HG02973 (cell line): ENCODE results near the gene CCDC9.
"Not testable (repeated sequence)": the region's sequence is repeated elsewhere in the genome, so short reads cannot be mapped to it uniquely, and the experiment has no call there.

Source experiments
- ATAC-seq: cut with Tn5 transposase; IDR thresholded peaks from one replicate; pipeline ENCODE4 v1.9.1; 2021; ENCODE audit warnings: moderate library complexity; ENCODE audit not compliant: unreplicated experiment

The CCDC9 gene

GRCh38 chr19:47231215-47232054 is 24.9 kb upstream of the CCDC9 start:
- ATAC-seq: no peak

GRCh38 chr19:47232422-47233211 is 23.7 kb upstream of the CCDC9 start:
- ATAC-seq: no peak

- no peak for ATAC-seq
Measured at GRCh38 chr19:47236072-47236675, 20.2 kb upstream of the CCDC9 start.

- ATAC-seq: no peak
Measured at GRCh38 chr19:47239152-47239551, 17.2 kb upstream of the CCDC9 start.

GRCh38 chr19:47239610-47240296 is 16.6 kb upstream of the CCDC9 start:
- no peak for ATAC-seq

- no peak for ATAC-seq
Measured at GRCh38 chr19:47240556-47240955, 15.8 kb upstream of the CCDC9 start.

GRCh38 chr19:47240996-47241918 is 15.1 kb upstream of the CCDC9 start:
- ATAC-seq: no peak

- ATAC-seq: no peak
Measured at GRCh38 chr19:47241919-47242577, 14.3 kb upstream of the CCDC9 start.

- no peak for ATAC-seq
Measured at GRCh38 chr19:47243364-47243775, 13.0 kb upstream of the CCDC9 start.

- peak; percentile 54 for ATAC-seq
Measured at GRCh38 chr19:47243776-47244547, 12.4 kb upstream of the CCDC9 start.

- ATAC-seq: no peak
Measured at GRCh38 chr19:47247308-47247990, 8.9 kb upstream of the CCDC9 start.

GRCh38 chr19:47253016-47253415 is 3.3 kb upstream of the CCDC9 start:
- ATAC-seq: not testable (repeated sequence)

GRCh38 chr19:47253467-47253881 is 2.9 kb upstream of the CCDC9 start:
- ATAC-seq: no peak

- no peak for ATAC-seq
Measured at GRCh38 chr19:47253970-47254369, 2.4 kb upstream of the CCDC9 start.

GRCh38 chr19:47256693-47257410 is 527 bp downstream of the CCDC9 start:
- peak; percentile 62 for ATAC-seq

GRCh38 chr19:47257411-47258169 is 1.3 kb downstream of the CCDC9 start:
- ATAC-seq: no peak

- no peak for ATAC-seq
Measured at GRCh38 chr19:47258434-47258833, 2.1 kb downstream of the CCDC9 start.
